HG03520 (cell line): ENCODE measurements around the gene CKB.
A peak's percentile ranks its signal among the peaks of the same experiment; 100 is the strongest.

Experiments
- ATAC-seq: cut with Tn5 transposase; IDR thresholded peaks from one replicate; pipeline ENCODE4 v1.9.1; 2021; ENCODE audit warnings: mild to moderate bottlenecking, moderate library complexity; ENCODE audit not compliant: unreplicated experiment

Gene CKB

GRCh38 chr14:103539056-103539825, 16.6 kb upstream of the CKB start:
- no peak for ATAC-seq

GRCh38 chr14:103538291-103539055, 15.8 kb upstream of the CKB start:
- ATAC-seq = no peak

- no peak for ATAC-seq
Observed at GRCh38 chr14:103537175-103537990, 14.8 kb upstream of the CKB start.

- no peak for ATAC-seq
Observed at GRCh38 chr14:103536693-103537092, 14.1 kb upstream of the CKB start.

- ATAC-seq = no peak
Observed at GRCh38 chr14:103535891-103536565, 13.4 kb upstream of the CKB start.

- ATAC-seq = no peak
Observed at GRCh38 chr14:103535081-103535890, 12.7 kb upstream of the CKB start.

GRCh38 chr14:103534576-103535061, 12.0 kb upstream of the CKB start:
- ATAC-seq = no peak

- no peak for ATAC-seq
Observed at GRCh38 chr14:103533999-103534575, 11.5 kb upstream of the CKB start.

GRCh38 chr14:103533137-103533998, 10.7 kb upstream of the CKB start:
- no peak for ATAC-seq

- ATAC-seq = no peak
Observed at GRCh38 chr14:103532216-103533136, 9.8 kb upstream of the CKB start.

- no peak for ATAC-seq
Observed at GRCh38 chr14:103531421-103532215, 9.0 kb upstream of the CKB start.

GRCh38 chr14:103530831-103531230, 8.2 kb upstream of the CKB start:
- no peak for ATAC-seq

- no peak for ATAC-seq
Observed at GRCh38 chr14:103530390-103530789, 7.8 kb upstream of the CKB start.

- ATAC-seq = no peak
Observed at GRCh38 chr14:103529383-103530365, 7.0 kb upstream of the CKB start.

- peak; percentile 44 for ATAC-seq
Observed at GRCh38 chr14:103528587-103529382, 6.2 kb upstream of the CKB start, which contains the start of gene TRMT61A. TSS of gene TRMT61A (plus strand) at chr14:103529196. CDS start at chr14:103529979, 783 bp downstream.
